GM12873 (cell line): ENCODE results near the gene FBXO5.

Source experiments
- TF ChIP-seq, protein P1 (sequence below): IDR thresholded peaks from 2 replicates; pipeline ENCODE4 v1.5.1; 2012; ENCODE audit warnings: low read depth, mild to moderate bottlenecking, moderate library complexity, low read length, control low read depth; ENCODE audit not compliant: insufficient read depth; ENCODE audit errors: missing control alignments

FBXO5 gene

DNA sequence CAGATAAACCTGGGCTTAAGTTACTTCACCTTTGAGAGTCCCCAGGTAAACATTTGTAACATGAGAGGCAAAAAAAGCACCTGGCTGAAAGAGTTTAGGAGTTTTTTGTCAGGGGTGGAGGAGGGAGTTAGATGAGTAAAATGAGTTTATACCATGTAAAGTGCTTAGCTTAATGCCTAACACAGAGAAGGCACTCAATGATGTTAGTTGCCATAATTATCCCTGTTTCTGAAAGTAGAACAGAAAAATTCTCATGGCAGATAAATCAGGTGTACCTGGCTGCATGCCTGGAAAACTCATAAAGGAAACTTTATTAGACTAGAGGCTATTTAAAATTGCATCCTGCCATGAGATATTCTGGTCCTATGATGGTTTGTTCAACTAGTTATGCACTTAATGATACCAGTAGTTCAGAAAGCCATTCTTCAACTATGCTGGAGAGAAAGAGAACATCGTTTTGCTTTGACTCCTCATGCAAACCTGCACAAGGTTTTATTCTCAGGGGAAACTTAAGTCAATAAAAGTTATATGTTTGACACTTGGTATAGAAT lies 40.4 kb downstream of the FBXO5 start:
- TF ChIP-seq, protein P1, sequence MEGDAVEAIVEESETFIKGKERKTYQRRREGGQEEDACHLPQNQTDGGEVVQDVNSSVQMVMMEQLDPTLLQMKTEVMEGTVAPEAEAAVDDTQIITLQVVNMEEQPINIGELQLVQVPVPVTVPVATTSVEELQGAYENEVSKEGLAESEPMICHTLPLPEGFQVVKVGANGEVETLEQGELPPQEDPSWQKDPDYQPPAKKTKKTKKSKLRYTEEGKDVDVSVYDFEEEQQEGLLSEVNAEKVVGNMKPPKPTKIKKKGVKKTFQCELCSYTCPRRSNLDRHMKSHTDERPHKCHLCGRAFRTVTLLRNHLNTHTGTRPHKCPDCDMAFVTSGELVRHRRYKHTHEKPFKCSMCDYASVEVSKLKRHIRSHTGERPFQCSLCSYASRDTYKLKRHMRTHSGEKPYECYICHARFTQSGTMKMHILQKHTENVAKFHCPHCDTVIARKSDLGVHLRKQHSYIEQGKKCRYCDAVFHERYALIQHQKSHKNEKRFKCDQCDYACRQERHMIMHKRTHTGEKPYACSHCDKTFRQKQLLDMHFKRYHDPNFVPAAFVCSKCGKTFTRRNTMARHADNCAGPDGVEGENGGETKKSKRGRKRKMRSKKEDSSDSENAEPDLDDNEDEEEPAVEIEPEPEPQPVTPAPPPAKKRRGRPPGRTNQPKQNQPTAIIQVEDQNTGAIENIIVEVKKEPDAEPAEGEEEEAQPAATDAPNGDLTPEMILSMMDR, result no peak

DNA sequence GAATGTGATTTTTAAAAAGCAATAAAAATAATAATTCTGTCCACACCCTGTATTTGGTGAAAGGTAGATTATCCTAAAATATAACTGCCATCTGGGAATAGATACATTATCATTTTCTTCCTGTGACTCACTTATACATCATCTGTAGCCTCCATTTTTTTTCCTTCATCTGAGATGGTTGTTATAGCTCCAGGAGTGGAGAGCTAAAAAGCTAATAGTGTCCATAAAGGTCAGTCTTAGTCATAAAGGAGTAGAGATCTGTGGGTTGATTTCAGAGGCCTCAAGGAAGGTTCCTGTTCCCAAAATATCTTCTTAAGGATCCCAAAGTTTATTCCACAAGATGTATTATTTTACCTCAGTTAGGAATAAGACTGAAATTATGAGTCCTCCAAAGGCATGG lies 41.1 kb downstream of the FBXO5 start:
- TF ChIP-seq, protein P1, result no peak

DNA sequence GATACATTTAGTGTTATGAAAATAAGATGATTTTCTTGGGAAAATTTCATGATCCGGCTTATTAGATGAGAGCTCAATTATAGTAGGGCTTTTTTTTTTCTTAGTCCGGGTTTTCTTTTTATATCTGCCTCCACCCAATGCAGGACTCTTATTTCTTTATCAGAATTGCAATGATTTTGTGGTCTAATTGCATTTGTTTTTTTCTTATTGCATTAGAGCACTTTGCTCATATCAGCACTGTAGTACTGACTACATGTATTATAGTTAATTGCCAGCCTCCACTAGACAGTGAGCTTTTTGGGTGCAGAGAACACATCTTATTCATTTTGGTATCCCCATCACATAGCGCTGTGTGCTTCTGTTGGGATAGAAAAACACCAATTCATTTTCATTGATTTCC lies 50.0 kb downstream of the FBXO5 start:
- TF ChIP-seq, protein P1, result no peak

DNA sequence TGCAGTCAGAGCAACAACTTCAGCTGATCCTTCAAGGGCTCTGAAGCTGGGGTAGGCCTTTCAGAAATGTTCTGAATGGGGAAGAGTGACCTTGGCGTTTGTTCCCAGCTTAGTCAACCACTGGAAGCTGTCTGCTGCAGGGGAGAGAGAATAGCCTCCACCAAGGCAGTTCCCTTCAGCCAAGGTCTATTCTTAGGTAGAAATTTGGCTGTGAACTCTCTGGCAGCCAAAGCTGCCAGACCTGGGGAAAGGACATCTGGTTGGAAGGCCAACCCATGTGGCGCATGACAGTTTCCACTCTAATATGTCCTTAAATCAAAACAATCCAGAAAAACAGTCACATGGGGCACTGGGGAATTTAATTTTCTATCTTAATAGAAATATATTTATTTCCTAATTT lies 60.1 kb downstream of the FBXO5 start:
- TF ChIP-seq, protein P1, result no peak
